H1 (cell line): Measurements from ENCODE around the gene CDC123.

Source experiments
- MAFK ChIP-seq: IDR thresholded peaks from 2 replicates; pipeline ENCODE4 v1.6.1; 2012; ENCODE audit warnings: low read depth, mild to moderate bottlenecking, improper control_type of control experiment, low read length
- POLR2A ChIP-seq, 2 experiments: IDR thresholded peaks; 1 replicate in 1 of 2; 2 replicates in 1 of 2; pipeline ENCODE4 v1.6.1; 2011; ENCODE audit warnings: low read depth in 2 of 2, low read length in 2 of 2, mild to moderate bottlenecking in 2 of 2; ENCODE audit errors: control extremely low read depth in 1 of 2
- RAD21 ChIP-seq, 2 experiments: IDR thresholded peaks in 1 of 2; conservative IDR thresholded peaks in 1 of 2; 2 replicates each; pipeline ENCODE4 v1.6.1; 2011; ENCODE audit warnings: low read depth in 2 of 2, low read length in 2 of 2, improper control_type of control experiment in 1 of 2, inconsistent platforms in 1 of 2, mild to moderate bottlenecking in 1 of 2, moderate library complexity in 1 of 2
- RFX5 ChIP-seq: IDR thresholded peaks from 2 replicates; pipeline ENCODE4 v1.6.1; 2011; ENCODE audit warnings: low read depth, low read length, improper control_type of control experiment, borderline replicate concordance
- RNF2 ChIP-seq: fragments of 200-900, 300-1000 bp; sonication (generic); IDR thresholded peaks from 2 replicates; pipeline ENCODE4 v1.7.1; 2016; ENCODE audit warnings: borderline replicate concordance, low read depth, mild to moderate bottlenecking, antibody characterized with exemption, low read length; ENCODE audit not compliant: poor library complexity, severe bottlenecking; ENCODE audit errors: missing control alignments
- SP1 ChIP-seq: IDR thresholded peaks from 2 replicates; pipeline ENCODE4 v1.6.1; 2011; ENCODE audit warnings: low read depth, low read length
- SP2 ChIP-seq: IDR thresholded peaks from 2 replicates; pipeline ENCODE4 v1.6.1; 2012; ENCODE audit warnings: mild to moderate bottlenecking, low read length, inconsistent platforms
- TEAD4 ChIP-seq: IDR thresholded peaks from 2 replicates; pipeline ENCODE4 v1.6.1; 2012; ENCODE audit warnings: low read depth, low read length, inconsistent platforms, mixed read lengths
- TF ChIP-seq, protein P1 (sequence below): IDR thresholded peaks from 2 replicates; pipeline ENCODE4 v1.6.1; 2012; ENCODE audit warnings: inconsistent platforms
- TF ChIP-seq, protein P2 (sequence below), 3 experiments: IDR thresholded peaks; 1 replicate in 2 of 3; 2 replicates in 1 of 3; pipeline versions ENCODE4 v1.5.1 to v1.6.1; 2011; ENCODE audit warnings: low read length in 3 of 3, mild to moderate bottlenecking in 3 of 3, inconsistent platforms in 2 of 3, low read depth in 1 of 3, moderate library complexity in 1 of 3; ENCODE audit not compliant: insufficient read depth in 1 of 3; ENCODE audit errors: control extremely low read depth in 1 of 3
- TF ChIP-seq, protein P3 (sequence below): IDR thresholded peaks from 2 replicates; pipeline ENCODE4 v1.6.1; 2012; ENCODE audit warnings: low read length, inconsistent platforms
- TF ChIP-seq, protein P4 (sequence below): IDR thresholded peaks from 2 replicates; pipeline ENCODE4 v1.6.1; 2011; ENCODE audit warnings: low read depth, mild to moderate bottlenecking, low read length; ENCODE audit not compliant: insufficient read depth

DNA sequence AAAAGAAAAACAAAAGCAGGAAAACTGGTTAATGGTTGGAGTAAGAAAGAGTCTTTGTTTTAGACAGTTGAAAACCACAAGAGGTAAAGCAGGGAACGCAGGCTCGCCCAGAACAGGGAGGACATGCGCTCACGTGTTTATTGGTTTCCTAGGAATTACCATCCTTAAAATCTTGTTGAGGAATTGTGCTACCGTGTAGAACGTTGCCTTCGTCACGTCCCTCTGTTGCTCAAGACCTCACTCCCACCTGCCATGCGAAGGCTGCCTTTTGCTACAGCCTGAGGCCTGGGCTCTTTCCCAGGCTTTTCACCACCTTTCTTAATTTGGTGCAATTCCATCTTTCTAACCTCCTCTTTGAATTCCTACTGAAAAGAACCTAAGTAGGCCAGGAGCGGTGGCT, 91.8 kb downstream of the CDC123 start:
- TF ChIP-seq POLR2A (IDR thresholded peaks at IDR 0.05; ENCODE audit: control extremely low read depth in 1 of 2, low read depth in 2 of 2, low read length in 2 of 2): no peak
- TF ChIP-seq RAD21 (IDR thresholded peaks at IDR 0.05 in 1 of 2, conservative IDR thresholded peaks at IDR 0.05 in 1 of 2; ENCODE audit: low read depth in 2 of 2, low read length in 2 of 2): no peak
- no peak for TF ChIP-seq SP1
- TF ChIP-seq, protein P1, sequence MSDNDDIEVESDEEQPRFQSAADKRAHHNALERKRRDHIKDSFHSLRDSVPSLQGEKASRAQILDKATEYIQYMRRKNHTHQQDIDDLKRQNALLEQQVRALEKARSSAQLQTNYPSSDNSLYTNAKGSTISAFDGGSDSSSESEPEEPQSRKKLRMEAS: no peak
- no peak for TF ChIP-seq RNF2
- TF ChIP-seq, protein P2, sequence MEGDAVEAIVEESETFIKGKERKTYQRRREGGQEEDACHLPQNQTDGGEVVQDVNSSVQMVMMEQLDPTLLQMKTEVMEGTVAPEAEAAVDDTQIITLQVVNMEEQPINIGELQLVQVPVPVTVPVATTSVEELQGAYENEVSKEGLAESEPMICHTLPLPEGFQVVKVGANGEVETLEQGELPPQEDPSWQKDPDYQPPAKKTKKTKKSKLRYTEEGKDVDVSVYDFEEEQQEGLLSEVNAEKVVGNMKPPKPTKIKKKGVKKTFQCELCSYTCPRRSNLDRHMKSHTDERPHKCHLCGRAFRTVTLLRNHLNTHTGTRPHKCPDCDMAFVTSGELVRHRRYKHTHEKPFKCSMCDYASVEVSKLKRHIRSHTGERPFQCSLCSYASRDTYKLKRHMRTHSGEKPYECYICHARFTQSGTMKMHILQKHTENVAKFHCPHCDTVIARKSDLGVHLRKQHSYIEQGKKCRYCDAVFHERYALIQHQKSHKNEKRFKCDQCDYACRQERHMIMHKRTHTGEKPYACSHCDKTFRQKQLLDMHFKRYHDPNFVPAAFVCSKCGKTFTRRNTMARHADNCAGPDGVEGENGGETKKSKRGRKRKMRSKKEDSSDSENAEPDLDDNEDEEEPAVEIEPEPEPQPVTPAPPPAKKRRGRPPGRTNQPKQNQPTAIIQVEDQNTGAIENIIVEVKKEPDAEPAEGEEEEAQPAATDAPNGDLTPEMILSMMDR (IDR thresholded peaks at IDR 0.05; ENCODE audit: control extremely low read depth in 1 of 3, insufficient read depth in 1 of 3, low read depth in 1 of 3, low read length in 3 of 3): no peak
- TF ChIP-seq MAFK: no peak
- TF ChIP-seq, protein P3, sequence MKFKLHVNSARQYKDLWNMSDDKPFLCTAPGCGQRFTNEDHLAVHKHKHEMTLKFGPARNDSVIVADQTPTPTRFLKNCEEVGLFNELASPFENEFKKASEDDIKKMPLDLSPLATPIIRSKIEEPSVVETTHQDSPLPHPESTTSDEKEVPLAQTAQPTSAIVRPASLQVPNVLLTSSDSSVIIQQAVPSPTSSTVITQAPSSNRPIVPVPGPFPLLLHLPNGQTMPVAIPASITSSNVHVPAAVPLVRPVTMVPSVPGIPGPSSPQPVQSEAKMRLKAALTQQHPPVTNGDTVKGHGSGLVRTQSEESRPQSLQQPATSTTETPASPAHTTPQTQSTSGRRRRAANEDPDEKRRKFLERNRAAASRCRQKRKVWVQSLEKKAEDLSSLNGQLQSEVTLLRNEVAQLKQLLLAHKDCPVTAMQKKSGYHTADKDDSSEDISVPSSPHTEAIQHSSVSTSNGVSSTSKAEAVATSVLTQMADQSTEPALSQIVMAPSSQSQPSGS: no peak
- no peak for TF ChIP-seq SP2
- no peak for TF ChIP-seq RFX5
- TF ChIP-seq TEAD4: no peak
- TF ChIP-seq, protein P4, sequence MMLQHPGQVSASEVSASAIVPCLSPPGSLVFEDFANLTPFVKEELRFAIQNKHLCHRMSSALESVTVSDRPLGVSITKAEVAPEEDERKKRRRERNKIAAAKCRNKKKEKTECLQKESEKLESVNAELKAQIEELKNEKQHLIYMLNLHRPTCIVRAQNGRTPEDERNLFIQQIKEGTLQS: no peak
